HEK293T (cell line): Measurements from ENCODE around the gene NFIA.

Source experiments
- FOXA1 ChIP-seq: fragments of 450-650 bp; IDR thresholded peaks from 2 replicates; pipeline ENCODE4 v1.6.1; 2016; ENCODE audit warnings: mild to moderate bottlenecking
- FOXK2 ChIP-seq: fragments of 450-650 bp; IDR thresholded peaks from 2 replicates; pipeline ENCODE4 v1.6.1; 2016; ENCODE audit warnings: mild to moderate bottlenecking
- NFRKB ChIP-seq: fragments of 450-650 bp; IDR thresholded peaks from 2 replicates; pipeline ENCODE4 v1.6.1; 2016; ENCODE audit warnings: mild to moderate bottlenecking, moderate library complexity
- TF ChIP-seq, protein P1 (sequence below): fragments of 450-650 bp; IDR thresholded peaks from 2 replicates; pipeline ENCODE4 v1.6.1; 2016

DNA sequence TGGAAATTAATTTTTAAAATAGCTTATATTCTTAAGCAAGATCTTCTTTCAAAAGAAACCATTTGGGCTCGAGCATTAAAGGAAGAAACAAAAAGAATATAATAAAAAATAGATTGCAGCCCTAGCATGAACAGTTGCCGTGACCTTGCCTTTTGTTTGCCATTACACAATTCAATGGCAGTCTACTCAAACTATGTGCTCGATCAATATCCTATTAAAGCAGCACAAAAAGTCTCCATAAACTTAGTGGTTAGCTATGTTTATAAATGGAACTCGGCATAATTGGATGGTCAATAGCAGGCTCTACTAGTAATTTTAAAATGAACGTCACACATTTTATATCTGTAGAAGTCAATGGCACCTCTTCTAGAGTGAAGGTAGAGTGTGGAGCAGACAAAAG, 256.5 kb downstream of the NFIA start:
- TF ChIP-seq FOXK2 (no peak), FOXA1 (no peak), NFRKB (no peak)
- TF ChIP-seq, protein P1, sequence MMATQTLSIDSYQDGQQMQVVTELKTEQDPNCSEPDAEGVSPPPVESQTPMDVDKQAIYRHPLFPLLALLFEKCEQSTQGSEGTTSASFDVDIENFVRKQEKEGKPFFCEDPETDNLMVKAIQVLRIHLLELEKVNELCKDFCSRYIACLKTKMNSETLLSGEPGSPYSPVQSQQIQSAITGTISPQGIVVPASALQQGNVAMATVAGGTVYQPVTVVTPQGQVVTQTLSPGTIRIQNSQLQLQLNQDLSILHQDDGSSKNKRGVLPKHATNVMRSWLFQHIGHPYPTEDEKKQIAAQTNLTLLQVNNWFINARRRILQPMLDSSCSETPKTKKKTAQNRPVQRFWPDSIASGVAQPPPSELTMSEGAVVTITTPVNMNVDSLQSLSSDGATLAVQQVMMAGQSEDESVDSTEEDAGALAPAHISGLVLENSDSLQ = no peak
